NK-92 (cell line): ENCODE measurements around the gene WDR26.
"Not testable (repeated sequence)": the region's sequence is repeated elsewhere in the genome, so short reads cannot be mapped to it uniquely, and the experiment has no call there.

Source experiments
- DNase-seq: peaks from one replicate; lab custom pipeline; 2025; ENCODE audit not compliant: unreplicated experiment; lab: John Stamatoyannopoulos, UW

Gene WDR26

GRCh38 chr1:224434691-224435317 is at the start of gene WDR26:
TSS of gene WDR26 (minus strand) at chr1:224434797.
- DNase-seq: peak; percentile 14

GRCh38 chr1:224483206-224483605 is 48.6 kb upstream of the WDR26 start:
- DNase-seq: not testable (repeated sequence)

GRCh38 chr1:224482619-224483018 is 48.0 kb upstream of the WDR26 start:
- no peak for DNase-seq

GRCh38 chr1:224481601-224482000 is 47.0 kb upstream of the WDR26 start:
- no peak for DNase-seq

GRCh38 chr1:224480888-224481459 is 46.4 kb upstream of the WDR26 start:
- DNase-seq: not testable (repeated sequence)

DNA sequence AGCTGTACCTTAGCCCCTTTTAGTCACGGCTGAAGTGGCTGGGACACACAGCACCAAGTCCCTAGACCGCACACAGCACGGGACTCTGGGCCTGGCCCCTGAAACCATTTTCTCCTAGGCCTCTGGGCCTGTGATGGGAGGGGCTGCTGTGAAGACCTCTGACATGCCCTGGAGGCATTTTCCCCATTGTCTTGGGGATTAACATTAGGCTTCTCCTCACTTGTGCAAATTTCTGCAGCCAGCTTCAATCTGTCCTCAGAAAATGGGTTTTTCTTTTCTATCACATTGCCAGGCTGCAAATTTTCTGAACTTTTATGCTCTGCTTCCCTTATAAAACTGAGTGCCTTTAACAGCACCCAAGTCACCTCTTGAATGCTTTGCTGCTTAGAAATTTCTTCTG is 45.6 kb upstream of the WDR26 start:
- not testable (repeated sequence) for DNase-seq

- DNase-seq: no peak
Observed at GRCh38 chr1:224472806-224473205, 38.2 kb upstream of the WDR26 start.

DNA sequence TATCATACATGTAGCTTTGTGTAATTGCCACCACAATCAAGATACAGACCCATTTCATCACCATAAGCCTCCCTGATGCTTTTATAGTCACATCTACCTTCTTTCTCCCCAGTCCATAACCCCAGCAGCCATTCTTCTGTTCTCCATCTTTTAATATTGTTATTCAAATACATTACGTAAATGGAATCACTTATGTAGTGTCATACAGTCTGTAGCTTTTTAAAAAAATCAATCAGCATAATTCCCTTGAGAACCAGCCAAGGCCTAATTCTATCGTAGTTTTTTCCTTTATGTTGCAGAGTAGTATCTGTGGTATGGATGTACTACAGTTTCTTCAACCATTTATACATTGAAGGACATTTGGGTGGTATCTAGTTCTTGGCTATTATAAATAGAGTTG is 31.6 kb upstream of the WDR26 start:
- no peak for DNase-seq

GRCh38 chr1:224459966-224460365 is 25.4 kb upstream of the WDR26 start:
- no peak for DNase-seq

DNA sequence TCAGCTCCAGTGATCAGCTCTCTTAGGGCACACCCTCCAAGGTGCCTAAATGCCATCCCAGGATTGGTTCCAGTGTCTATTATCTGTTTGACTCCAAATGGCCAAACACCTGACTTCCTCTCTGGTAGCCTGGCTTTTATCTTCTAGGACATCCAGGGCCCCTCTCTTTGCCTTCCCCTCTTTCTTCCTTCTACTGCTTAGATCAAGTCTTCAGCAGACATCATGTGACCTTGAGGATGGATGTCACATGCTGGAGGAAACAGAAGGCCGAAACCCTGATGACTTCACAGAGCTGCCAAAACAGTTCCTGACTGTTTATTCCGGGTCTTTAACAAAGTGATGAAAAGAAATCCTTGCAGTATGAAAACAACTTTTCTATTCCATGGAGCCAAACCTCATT is 24.4 kb upstream of the WDR26 start:
- no peak for DNase-seq

DNA sequence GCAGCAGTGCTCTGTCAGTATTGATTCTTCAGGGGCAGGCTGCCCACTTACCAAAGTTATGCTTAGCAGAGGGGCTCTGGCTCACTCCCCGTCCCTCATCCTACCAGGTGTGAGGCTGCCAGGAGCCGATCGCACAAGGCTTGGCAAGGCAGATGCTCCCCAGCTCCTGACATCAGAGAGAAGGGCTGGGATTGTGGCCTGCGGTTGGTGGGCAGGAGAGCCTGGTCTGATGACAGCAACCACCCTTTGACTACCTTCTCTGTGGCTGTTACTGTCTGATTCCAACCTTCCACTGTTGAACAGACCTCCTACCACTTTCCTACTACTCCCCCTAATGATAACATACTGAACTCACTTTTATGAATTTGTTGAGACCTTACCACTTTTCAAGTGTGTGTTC is 23.7 kb upstream of the WDR26 start:
- DNase-seq: no peak

GRCh38 chr1:224457782-224458144 is 23.2 kb upstream of the WDR26 start:
- DNase-seq: no peak

DNA sequence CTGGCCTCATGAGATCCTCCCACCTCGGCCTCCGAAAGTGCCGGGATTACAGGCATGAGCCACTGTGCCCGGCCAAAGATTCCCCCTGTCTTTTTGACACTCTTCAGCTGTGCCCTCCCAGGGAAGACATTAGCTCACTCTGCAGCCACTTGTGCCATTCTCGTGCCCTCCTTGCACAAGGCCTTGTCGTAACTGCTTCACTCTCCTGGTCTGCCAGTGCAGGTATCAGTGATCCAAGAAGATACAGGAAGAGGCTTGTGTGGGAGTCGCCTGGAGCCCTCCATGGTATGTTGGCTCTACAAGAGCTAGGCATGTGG is 22.0 kb upstream of the WDR26 start:
- DNase-seq: no peak

GRCh38 chr1:224454402-224455055 is 19.9 kb upstream of the WDR26 start:
- no peak for DNase-seq

GRCh38 chr1:224450561-224451350 is 16.2 kb upstream of the WDR26 start:
- no peak for DNase-seq

DNA sequence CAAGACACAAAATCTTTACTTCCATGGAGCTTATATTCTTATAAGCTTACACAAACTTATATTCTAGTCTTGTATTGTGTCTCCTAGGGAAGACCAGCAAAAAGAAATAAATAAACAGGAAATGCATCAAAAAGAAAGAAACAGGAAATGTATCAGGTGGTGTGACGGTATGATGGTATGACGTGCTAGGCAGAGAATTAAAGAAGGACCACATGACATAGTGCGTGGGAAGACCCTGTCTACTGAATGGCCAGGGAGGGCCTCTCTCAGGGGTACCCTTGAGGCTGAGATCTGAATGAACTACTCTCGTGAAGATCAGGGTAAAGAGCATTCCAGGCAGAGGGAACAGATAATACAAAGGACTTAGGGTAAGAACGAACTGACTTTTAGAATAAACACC is 15.6 kb upstream of the WDR26 start:
- DNase-seq: no peak

GRCh38 chr1:224448453-224449017 is 13.9 kb upstream of the WDR26 start:
- DNase-seq: no peak

DNA sequence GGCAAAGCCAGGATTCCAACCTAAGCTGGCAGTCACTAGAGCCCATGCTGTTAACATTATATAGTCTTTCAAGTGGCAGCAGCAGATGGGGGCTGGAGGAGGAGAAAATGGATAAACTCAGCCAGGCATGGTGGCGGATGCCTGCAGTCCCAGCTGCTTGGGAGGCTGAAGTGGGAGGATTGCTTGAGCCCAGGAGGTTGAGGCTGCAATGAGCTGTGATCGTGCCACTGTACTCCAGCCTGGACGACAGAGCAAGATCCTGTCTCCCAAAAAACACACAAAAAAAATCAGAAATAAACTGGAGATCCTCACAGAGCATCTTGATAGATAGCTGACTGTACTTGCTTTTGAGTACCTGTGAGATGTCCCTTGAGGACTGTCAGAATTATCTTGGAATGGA is 13.4 kb upstream of the WDR26 start:
- no peak for DNase-seq

DNA sequence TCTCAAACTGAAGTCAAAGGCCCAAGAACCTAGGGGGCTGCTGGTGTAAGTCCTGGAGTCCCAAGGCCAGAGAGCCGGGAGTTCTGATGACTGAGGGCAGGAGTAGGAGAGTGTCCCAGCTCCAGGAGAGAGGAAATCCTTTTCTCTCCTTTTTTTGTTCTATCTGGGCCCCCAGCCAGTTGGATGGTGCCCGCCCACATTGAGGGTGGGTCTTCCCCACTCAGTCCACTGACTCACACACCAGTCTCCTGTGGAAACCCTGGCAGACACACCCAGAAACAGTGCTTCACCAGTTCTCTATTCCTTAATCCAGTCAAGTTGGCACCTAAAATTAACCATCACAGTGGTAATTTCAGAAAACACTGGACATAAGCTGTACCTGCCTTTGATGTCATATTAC is 12.7 kb upstream of the WDR26 start:
- DNase-seq: no peak

GRCh38 chr1:224438989-224439388 is 4.4 kb upstream of the WDR26 start:
- DNase-seq: no peak

DNA sequence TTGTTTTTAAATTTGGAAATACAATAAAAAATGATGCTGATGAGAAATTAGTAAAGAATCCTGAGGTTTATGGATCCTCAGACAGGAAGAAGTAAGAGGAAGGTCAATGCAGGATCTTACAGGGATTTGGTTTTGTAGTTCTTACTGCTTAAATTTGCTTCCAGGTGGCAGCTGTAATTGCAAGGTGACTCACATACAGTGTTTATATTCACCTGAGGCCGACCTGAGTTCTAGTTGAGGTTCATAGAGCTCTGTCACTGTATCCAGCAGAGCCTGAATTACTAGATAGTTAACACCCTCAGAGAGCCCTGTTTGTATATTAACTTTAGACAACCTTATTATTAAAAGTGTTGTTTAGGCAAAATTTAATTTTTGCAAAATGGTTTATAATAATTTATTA is 1.4 kb upstream of the WDR26 start:
- DNase-seq: no peak

- DNase-seq: no peak
Observed at GRCh38 chr1:224435318-224435763, 744 bp upstream of the WDR26 start.
